Astrocyte of the cerebellum (primary cell): Measurements from ENCODE around the gene THAP7.

Experiments
- DNase-seq: peaks from one replicate; pipeline ENCODE4 v3.0.0-alpha.2; 2011; ENCODE audit warnings: low read depth
- H3K4me3 ChIP-seq: 2 replicates; pipeline ENCODE4 v1.5.1; 2011; ENCODE audit warnings: mild to moderate bottlenecking, low read depth, low read length, moderate library complexity
- CTCF ChIP-seq: IDR thresholded peaks from 2 replicates; pipeline ENCODE4 v1.5.1; 2012; ENCODE audit warnings: low read length, low read depth, moderate library complexity, mild to moderate bottlenecking; ENCODE audit errors: missing control alignments
- in situ Hi-C: cut with HindIII; loops from 2 replicates; pipeline ENCODE4 v1.10.0; 2017; ENCODE audit warnings: low sequenced_read_pairs

Gene THAP7

GRCh38 chr22:20953668-20954500 lies 48.0 kb downstream of the THAP7 start:
- TF ChIP-seq CTCF = no peak
- in situ Hi-C loops = no loop called here
- no peak overlapping the region for H3K4me3 ChIP-seq
- no peak for DNase-seq

- TF ChIP-seq CTCF = no peak
- in situ Hi-C loops = no loop called here
- no peak for DNase-seq
- no peak overlapping the region for H3K4me3 ChIP-seq
Observed at GRCh38 chr22:20953342-20953608, 48.6 kb downstream of the THAP7 start.

- H3K4me3 ChIP-seq = no peak overlapping the region
- DNase-seq = no peak
- TF ChIP-seq CTCF = no peak
- in situ Hi-C loops = no loop called here
Observed at GRCh38 chr22:20952544-20953341, 49.2 kb downstream of the THAP7 start.

GRCh38 chr22:20951932-20952380 lies 50.0 kb downstream of the THAP7 start:
- no peak for TF ChIP-seq CTCF
- H3K4me3 ChIP-seq = no peak overlapping the region
- in situ Hi-C loops = no loop called here
- no peak for DNase-seq

- no peak overlapping the region for H3K4me3 ChIP-seq
- no peak for DNase-seq
- no peak for TF ChIP-seq CTCF
- in situ Hi-C loops = no loop called here
Observed at GRCh38 chr22:20951151-20951931, 50.6 kb downstream of the THAP7 start.

- in situ Hi-C loops = no loop called here
Observed at GRCh38 chr22:20949698-20950183, 52.2 kb downstream of the THAP7 start.

More at GRCh38 chr22:20949698-20950183, 52.2 kb downstream of the THAP7 start:
- DNase-seq = no peak
- no peak overlapping the region for H3K4me3 ChIP-seq
- no peak for TF ChIP-seq CTCF
